ENCODE measurements around the gene DDX21. TPM values are rescaled to one million over a fixed set of nuclear protein-coding genes. Genes with fewer than 3 reads are reported as not detected.
"Not testable (repeated sequence)": the region's sequence is repeated elsewhere in the genome, so short reads cannot be mapped to it uniquely, and the experiment has no call there.

Gene DDX21
- total RNA-seq = 52.9 to 58.5 TPM (median 55.8 TPM) in 3 replicates
- long read RNA-seq, full-length matches to known transcripts = 59 of 69 reads
- long read RNA-seq, partial matches to known transcripts = 6 of 69 reads
- long read RNA-seq, other reads (novel, unspliced or antisense) = 4 of 69 reads

DNA sequence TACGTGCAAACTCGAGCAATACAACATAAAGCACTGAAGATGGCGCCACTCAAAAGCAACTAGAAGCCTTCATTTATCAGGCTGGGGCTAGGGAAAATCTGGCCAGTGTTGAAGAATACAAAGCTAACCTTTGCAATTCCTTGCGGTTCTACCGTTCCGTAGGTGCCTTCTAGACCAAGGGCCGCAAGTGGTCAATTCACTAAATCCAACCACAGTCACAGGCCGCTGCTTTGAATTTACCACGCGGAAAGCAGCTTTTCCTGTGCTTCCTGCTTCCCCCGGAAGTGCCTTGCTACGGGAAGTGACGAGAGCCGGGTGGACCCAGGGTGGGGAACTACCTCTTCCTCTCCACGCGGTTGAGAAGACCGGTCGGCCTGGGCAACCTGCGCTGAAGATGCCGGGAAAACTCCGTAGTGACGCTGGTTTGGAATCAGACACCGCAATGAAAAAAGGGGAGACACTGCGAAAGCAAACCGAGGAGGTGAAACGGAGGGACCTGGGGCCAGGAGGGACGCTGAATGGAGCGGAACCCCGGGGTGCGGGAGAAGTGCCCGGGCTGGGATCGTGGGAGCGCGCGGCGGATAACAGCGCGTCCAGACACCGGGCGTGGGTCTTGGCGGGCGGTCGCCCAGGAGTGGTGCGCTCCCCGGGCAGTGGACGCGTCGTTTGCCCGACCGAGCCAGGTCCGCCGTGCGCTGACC, at the start of gene DDX21:
Gene DDX21, plus strand, starts transcription at position 339 of the 701 bp plus-strand sequence. Its CDS starts 56 bp downstream, at position 395.
- peak within 1 kb of the TSS; percentile 98 for H3K27ac Mint-ChIP-seq (ENCODE audit: unreplicated experiment)
- no peaks in the 10 kb centered on the region for H3K27me3 Mint-ChIP-seq (ENCODE audit: low read depth)
- no peaks in the 10 kb centered on the region for H3K9me3 Mint-ChIP-seq (ENCODE audit: low read depth)
- H3K4me1 Mint-ChIP-seq (ENCODE audit: low read depth) = peaks cover 29% of the 10 kb centered on the region
- H3K4me3 Mint-ChIP-seq (ENCODE audit: unreplicated experiment) = peak within 1 kb of the TSS; percentile 92
- DNase-seq (ENCODE audit: low spot score) = peak; percentile 94
- peaks cover 5% of the 10 kb centered on the region for H3K36me3 Mint-ChIP-seq (ENCODE audit: low read depth)
- TF ChIP-seq, protein P1, sequence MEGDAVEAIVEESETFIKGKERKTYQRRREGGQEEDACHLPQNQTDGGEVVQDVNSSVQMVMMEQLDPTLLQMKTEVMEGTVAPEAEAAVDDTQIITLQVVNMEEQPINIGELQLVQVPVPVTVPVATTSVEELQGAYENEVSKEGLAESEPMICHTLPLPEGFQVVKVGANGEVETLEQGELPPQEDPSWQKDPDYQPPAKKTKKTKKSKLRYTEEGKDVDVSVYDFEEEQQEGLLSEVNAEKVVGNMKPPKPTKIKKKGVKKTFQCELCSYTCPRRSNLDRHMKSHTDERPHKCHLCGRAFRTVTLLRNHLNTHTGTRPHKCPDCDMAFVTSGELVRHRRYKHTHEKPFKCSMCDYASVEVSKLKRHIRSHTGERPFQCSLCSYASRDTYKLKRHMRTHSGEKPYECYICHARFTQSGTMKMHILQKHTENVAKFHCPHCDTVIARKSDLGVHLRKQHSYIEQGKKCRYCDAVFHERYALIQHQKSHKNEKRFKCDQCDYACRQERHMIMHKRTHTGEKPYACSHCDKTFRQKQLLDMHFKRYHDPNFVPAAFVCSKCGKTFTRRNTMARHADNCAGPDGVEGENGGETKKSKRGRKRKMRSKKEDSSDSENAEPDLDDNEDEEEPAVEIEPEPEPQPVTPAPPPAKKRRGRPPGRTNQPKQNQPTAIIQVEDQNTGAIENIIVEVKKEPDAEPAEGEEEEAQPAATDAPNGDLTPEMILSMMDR (IDR thresholded peaks at IDR 0.05) = peak; percentile 91

DNA sequence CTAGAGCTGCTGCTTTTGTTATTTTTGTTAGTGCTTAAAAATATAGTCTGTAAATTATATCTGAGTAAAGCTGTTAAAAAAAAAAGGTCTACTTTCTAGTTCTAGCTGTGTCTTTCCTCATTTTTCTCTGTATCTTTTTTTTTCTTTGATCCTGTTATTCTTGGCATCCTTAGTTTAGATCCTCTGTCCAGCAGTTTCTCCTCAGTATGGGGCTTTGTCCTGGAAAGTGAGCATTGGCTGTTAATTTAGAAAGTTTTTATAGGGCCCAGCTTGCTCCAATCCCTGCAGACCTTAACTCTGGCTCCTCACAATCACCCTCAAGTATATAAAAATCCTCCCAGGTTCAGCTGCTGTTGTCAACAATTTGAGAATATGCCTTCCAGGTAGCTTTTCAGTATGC, 31.4 kb upstream of the DDX21 start:
- TF ChIP-seq, protein P1 (IDR thresholded peaks at IDR 0.05) = no peak
- H3K27ac Mint-ChIP-seq (ENCODE audit: unreplicated experiment) = peak overlapping the region; percentile 61
- no peaks in the 10 kb centered on the region for H3K27me3 Mint-ChIP-seq (ENCODE audit: low read depth)
- H3K4me1 Mint-ChIP-seq (ENCODE audit: low read depth) = peaks cover 11% of the 10 kb centered on the region
- H3K9me3 Mint-ChIP-seq (ENCODE audit: low read depth) = no peaks in the 10 kb centered on the region
- peaks cover 12% of the 10 kb centered on the region for H3K36me3 Mint-ChIP-seq (ENCODE audit: low read depth)
- peak overlapping the region; percentile 37 for H3K4me3 Mint-ChIP-seq (ENCODE audit: unreplicated experiment)
- DNase-seq (ENCODE audit: low spot score) = no peak

DNA sequence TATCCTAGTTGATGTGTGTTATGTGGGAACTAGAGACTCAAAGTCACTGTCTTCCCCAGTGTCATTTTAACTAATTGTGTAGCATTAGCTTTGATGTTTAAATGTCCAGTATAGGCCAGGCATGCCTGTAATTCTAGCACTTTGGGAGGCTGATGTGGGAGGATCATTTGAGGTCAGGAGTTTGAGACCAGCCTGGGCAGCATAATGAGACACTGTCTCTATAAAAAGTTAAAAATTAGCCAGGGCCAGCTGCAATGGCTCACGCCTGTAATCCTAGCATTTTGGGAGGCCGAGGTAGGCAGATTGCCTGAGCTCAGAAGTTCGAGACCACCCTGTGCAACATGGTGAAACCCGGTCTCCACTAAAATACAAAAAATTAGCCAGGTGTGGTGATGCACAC, 30.5 kb upstream of the DDX21 start:
- DNase-seq (ENCODE audit: low spot score) = no peak
- Mint-ChIP-seq H3K36me3 (ENCODE audit: low read depth) (peaks cover 11% of the 10 kb centered on the region), H3K9me3 (ENCODE audit: low read depth) (no peaks in the 10 kb centered on the region), H3K27ac (ENCODE audit: unreplicated experiment) (no peak overlapping the region), H3K4me3 (ENCODE audit: unreplicated experiment) (no peak overlapping the region), H3K27me3 (ENCODE audit: low read depth) (no peaks in the 10 kb centered on the region), H3K4me1 (ENCODE audit: low read depth) (peaks cover 11% of the 10 kb centered on the region)
- TF ChIP-seq, protein P1 (IDR thresholded peaks at IDR 0.05) = no peak

DNA sequence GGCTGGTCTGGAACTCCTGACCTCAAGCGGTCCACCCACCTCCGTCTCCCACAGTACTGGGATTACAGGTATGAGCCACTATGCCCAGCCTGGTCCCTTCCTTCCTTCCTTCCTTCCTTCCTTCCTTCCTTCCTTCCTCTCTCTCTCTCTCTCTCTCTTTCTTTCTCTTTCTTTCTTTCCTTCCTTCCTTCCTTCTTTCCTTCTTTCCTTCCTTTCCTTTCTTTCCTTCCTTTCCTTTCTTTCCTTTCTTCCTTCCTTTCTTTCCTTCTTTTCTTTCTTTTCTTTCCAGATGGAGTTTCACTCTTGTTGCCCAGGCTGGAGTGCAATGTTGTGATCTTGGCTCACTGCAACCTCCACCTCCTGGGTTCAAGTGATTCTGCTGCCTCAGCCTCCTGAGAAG, 26.8 kb upstream of the DDX21 start:
- H3K27ac Mint-ChIP-seq (ENCODE audit: unreplicated experiment); H3K9me3 Mint-ChIP-seq (ENCODE audit: low read depth); H3K36me3 Mint-ChIP-seq (ENCODE audit: low read depth); DNase-seq (ENCODE audit: low spot score); H3K27me3 Mint-ChIP-seq (ENCODE audit: low read depth); H3K4me3 Mint-ChIP-seq (ENCODE audit: unreplicated experiment): not testable (repeated sequence)
- H3K4me1 Mint-ChIP-seq (ENCODE audit: low read depth) = peaks cover 10% of the 10 kb centered on the region

DNA sequence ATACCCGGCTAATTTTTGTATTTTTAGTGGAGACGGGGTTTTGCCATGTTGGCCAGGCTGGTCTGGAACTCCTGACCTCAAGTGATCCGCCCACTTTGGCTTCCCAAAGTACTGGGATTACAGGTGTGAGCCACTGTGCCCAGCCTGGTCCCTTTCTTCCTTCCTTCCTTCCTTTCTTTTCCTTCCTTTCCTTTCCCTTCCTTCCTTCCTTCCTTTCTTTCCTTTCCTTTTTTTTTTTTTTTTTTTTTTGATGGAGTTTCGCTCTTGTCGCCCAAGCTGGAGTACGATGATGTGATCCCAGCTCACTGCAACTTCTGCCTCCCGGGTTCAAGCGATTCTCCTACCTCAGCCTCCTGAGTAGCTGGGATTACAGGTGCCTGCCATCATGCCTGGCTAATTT, 26.1 kb upstream of the DDX21 start:
- not testable (repeated sequence) for DNase-seq (ENCODE audit: low spot score); H3K4me1 Mint-ChIP-seq (ENCODE audit: low read depth); H3K9me3 Mint-ChIP-seq (ENCODE audit: low read depth)

DNA sequence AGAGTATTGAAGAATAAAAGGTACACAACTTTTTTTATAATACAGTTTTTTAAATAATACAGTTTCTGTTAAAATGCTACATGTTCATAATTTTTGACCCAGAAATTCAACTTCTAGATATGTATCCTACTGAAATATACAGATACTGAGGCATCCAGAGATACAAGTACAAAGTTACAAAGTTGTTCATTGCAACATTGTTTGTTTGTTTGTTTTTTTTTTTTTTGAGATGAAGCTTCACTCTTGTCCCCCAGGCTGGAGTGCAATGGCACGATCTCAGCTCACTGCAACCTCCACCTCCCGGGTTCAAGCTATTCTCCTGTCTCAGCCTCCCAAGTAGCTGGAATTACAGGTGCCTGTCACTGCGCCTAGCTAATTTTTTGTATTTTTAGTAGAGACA, 23.1 kb upstream of the DDX21 start:
- H3K27ac Mint-ChIP-seq (ENCODE audit: unreplicated experiment); H3K4me3 Mint-ChIP-seq (ENCODE audit: unreplicated experiment); H3K27me3 Mint-ChIP-seq (ENCODE audit: low read depth); H3K9me3 Mint-ChIP-seq (ENCODE audit: low read depth); DNase-seq (ENCODE audit: low spot score); H3K4me1 Mint-ChIP-seq (ENCODE audit: low read depth): not testable (repeated sequence)
- H3K36me3 Mint-ChIP-seq (ENCODE audit: low read depth) = peaks cover 16% of the 10 kb centered on the region

More for the DNA sequence above, 26.1 kb upstream of the DDX21 start:
- not testable (repeated sequence) for H3K27ac Mint-ChIP-seq (ENCODE audit: unreplicated experiment); H3K27me3 Mint-ChIP-seq (ENCODE audit: low read depth); H3K36me3 Mint-ChIP-seq (ENCODE audit: low read depth); H3K4me3 Mint-ChIP-seq (ENCODE audit: unreplicated experiment)

DNA sequence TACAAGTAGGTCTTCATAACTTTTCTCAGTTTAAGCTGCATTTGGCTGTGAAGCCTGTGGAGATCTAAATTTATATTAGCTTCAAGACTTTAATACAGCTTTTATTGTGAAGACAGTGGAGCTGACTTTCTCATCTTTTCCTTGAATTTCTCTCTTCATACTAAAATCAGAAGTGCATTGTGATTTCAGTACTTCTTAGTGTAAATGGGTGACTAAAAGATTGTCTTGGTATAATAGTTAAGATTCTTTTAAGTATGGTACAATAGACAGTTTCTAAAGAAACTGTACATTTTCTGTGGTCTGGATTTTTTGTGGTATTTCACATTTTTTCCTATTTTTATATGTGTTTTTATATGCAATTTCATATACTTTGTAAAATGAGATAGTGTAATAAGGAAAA, 21.0 kb upstream of the DDX21 start:
- no peak overlapping the region for H3K4me3 Mint-ChIP-seq (ENCODE audit: unreplicated experiment)
- peaks cover 25% of the 10 kb centered on the region for H3K36me3 Mint-ChIP-seq (ENCODE audit: low read depth)
- DNase-seq (ENCODE audit: low spot score) = no peak
- no peaks in the 10 kb centered on the region for H3K27me3 Mint-ChIP-seq (ENCODE audit: low read depth)
- H3K27ac Mint-ChIP-seq (ENCODE audit: unreplicated experiment) = no peak overlapping the region
- no peaks in the 10 kb centered on the region for H3K4me1 Mint-ChIP-seq (ENCODE audit: low read depth)
- TF ChIP-seq, protein P1 (IDR thresholded peaks at IDR 0.05) = no peak
- H3K9me3 Mint-ChIP-seq (ENCODE audit: low read depth) = no peaks in the 10 kb centered on the region

All from chondrocyte (in vitro differentiated cells).